HG02840 (cell line): ENCODE measurements around the gene FCN2.

Experiments used
- ATAC-seq: cut with Tn5 transposase; IDR thresholded peaks from one replicate; pipeline ENCODE4 v1.9.1; 2021; ENCODE audit warnings: mild to moderate bottlenecking, moderate library complexity, moderate number of reproducible peaks; ENCODE audit not compliant: unreplicated experiment, low FRiP score

FCN2 gene

GRCh38 chr9:134867917-134868750 lies 12.5 kb upstream of the FCN2 start:
- no peak for ATAC-seq

GRCh38 chr9:134868751-134869553 lies 11.7 kb upstream of the FCN2 start:
- no peak for ATAC-seq

- ATAC-seq: no peak
Measured at GRCh38 chr9:134869554-134870300, 10.9 kb upstream of the FCN2 start.

GRCh38 chr9:134870301-134870694 lies 10.3 kb upstream of the FCN2 start:
- no peak for ATAC-seq

- ATAC-seq: no peak
Measured at GRCh38 chr9:134870746-134871662, 9.6 kb upstream of the FCN2 start.

- no peak for ATAC-seq
Measured at GRCh38 chr9:134871697-134872340, 8.8 kb upstream of the FCN2 start.

GRCh38 chr9:134872482-134873231 lies 8.0 kb upstream of the FCN2 start:
- ATAC-seq: no peak

- ATAC-seq: no peak
Measured at GRCh38 chr9:134875371-134875770, 5.2 kb upstream of the FCN2 start.

GRCh38 chr9:134877541-134877940 lies 3.1 kb upstream of the FCN2 start:
- ATAC-seq: no peak

GRCh38 chr9:134879664-134880483 lies 736 bp upstream of the FCN2 start:
- ATAC-seq: no peak

- no peak for ATAC-seq
Measured at GRCh38 chr9:134881313-134881670, 682 bp downstream of the FCN2 start.

- ATAC-seq: no peak
Measured at GRCh38 chr9:134882204-134882785, 1.7 kb downstream of the FCN2 start.

GRCh38 chr9:134883040-134883782 lies 2.6 kb downstream of the FCN2 start:
- ATAC-seq: no peak

GRCh38 chr9:134884492-134884891 lies 3.9 kb downstream of the FCN2 start:
- ATAC-seq: no peak

GRCh38 chr9:134885001-134885678 lies 4.5 kb downstream of the FCN2 start:
- no peak for ATAC-seq

GRCh38 chr9:134885679-134886412 lies 5.2 kb downstream of the FCN2 start:
- ATAC-seq: no peak
